Cardiac septum (tissue), 1 donor: ENCODE data around the gene TP53I11. TPM values are rescaled to one million over a fixed set of nuclear protein-coding genes. Genes with fewer than 3 reads are reported as not detected.

Experiments used
- DNase-seq: peaks from one replicate; pipeline ENCODE4 v3.0.0-alpha.2; 2020; ENCODE audit warnings: low spot score
- intact Hi-C: fragments of 100-400 bp; cut with DNase I; formaldehyde crosslinking; loops from one replicate; pipeline ENCODE4 v1.14.0; 2022
- total RNA-seq: library from RNA; stranded (reverse); fragmentation: NEBNext Ultra II Directional; extraction: Animal tissue kit (Norgen Biotek cat#: 25700); gene quantifications from one replicate; pipeline ENCODE4 v1.2.1, GENCODE V29; 2021
- donor health status: DM: no; HTN: no; CAD: no.

Gene TP53I11
- total RNA-seq, 1 donor from 2014 or later = 38.4 TPM

DNA sequence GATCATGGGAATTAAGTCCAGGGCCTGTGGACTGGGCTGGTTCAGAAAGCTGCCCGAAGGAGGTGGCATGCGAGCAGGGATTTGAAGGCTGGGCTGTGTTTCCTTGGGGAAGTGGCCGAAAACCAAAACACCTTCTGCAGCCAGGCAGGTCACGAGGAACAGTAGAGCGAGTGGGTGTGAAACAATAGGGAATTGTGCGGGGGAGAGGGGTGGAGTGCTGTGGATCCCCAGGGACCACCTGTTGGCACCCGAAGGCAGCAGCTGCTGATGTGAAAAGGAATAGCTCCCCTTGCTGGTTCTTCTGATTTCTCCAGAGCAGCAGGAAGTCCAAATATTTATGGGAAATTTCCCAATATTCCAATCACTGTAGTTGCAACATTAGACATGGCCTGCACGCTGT, 24.6 kb downstream of the TP53I11 start:
- intact Hi-C loops = no loop called here
- DNase-seq = no peak

DNA sequence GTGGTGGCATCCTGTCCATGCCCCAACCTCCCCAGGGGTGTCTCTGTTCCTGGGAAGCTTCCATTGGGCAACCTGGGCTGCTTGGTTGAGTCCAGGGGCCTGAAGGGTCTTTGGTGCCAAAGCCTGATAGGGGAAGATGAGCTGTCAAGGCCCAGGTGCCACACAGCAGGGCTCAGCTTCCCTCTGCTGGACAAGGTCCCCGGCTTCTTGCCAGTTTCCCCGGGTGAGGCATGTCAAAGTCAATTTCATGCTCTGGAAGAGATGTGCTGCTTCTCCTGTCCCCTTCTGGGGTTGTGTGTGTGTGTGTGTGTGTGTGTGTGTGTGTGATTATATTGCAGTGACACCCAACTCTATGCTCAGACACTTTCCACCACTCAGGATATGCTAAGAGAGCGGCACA, 26.9 kb downstream of the TP53I11 start:
- intact Hi-C loops = no loop called here
- no peak for DNase-seq

GRCh38 chr11:44923115-44923514, 27.6 kb downstream of the TP53I11 start:
- intact Hi-C loops = no loop called here
- DNase-seq = no peak

DNA sequence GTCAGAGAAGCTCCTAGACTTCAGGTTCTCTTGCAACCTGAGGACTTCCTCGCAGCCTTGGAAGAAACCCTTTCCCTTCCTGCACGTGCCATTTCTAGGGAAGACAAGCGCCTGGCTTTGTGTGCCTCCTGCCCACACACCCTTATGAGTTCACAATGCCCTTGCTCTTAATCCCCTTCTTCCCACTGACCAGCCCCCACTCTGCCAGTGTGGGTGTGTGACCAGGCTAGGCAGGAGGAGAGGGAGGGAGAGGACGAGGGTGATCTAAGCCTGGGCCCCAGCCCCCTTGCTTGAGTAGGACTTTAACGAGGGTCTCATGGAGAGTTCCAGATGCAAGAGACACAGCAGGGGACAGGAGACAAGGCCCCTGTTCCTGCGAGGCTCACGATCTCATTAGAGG, 30.2 kb downstream of the TP53I11 start:
- intact Hi-C loops = no loop called here
- no peak for DNase-seq

GRCh38 chr11:44917741-44918140, 32.9 kb downstream of the TP53I11 start:
- DNase-seq = no peak
- intact Hi-C loops = no loop called here

DNA sequence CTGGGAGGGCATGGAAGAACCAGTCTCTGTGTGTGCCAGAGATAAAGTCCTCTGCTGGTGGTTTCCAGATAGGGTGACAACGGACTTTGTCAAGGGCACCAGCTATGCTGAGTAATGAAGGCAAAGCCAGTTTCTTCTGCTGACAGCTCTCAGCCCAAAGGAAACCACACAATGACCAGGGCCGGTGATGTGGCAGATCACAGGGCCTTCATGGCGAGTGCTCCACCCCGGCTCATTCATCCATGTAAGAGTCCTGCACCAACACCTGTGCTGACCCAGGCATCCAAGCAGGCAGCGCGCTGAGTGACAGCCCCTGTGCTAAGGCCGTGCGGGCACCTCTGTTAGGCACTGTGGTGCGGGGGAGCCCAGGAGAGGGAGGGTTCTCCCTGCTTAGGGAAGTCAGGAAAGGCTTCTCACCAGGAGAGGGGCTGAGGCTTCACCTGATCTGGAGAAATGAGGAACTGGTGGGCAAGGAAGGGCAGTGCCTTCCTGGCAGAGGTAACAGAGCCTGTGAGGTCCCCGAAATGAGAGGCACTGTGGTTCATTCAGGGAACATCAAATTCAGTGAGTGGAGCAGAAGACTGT, 33.8 kb downstream of the TP53I11 start:
- intact Hi-C loops = no loop called here
- DNase-seq = no peak

DNA sequence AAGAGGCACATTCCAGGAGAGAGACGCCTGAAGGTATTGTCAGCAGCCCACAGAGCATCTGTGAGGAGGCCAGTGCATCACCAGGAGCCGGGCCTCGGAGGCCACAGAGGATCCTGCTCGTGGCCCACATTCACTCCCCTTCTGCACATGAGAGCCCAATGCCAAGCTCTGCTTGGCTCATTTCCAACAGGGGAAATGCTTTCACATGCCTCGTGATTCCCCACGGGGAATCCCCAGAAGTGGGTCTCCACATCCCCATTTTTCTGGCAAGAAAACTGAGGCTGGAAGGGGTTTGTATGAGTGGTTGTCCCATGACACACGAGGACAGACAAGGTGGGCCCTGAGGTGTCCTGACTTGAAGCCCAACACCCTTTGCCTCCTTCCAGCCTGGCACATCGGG, 34.4 kb downstream of the TP53I11 start:
- DNase-seq = no peak
- intact Hi-C loops = no loop called here

DNA sequence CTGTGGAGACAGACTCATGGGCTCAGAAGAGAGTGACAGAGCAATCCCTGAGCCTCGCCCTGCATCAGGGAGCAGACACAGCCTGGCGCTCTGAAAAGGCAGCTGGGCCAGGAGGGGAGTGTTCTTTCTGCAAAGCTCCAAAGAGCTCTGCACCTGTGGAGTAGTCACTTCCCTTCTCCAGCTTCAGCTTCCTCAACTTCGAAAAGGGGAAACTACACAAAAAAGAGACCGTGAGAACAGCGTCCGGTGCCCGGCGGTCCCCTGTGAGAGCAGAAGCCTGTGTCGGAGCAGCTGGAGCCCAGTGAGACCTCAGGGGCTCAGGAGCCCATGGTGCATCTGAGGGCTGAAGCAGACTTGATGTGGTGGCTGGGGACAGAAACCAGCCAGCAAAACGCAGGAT, 35.1 kb downstream of the TP53I11 start:
- DNase-seq = no peak
- intact Hi-C loops = no loop called here

DNA sequence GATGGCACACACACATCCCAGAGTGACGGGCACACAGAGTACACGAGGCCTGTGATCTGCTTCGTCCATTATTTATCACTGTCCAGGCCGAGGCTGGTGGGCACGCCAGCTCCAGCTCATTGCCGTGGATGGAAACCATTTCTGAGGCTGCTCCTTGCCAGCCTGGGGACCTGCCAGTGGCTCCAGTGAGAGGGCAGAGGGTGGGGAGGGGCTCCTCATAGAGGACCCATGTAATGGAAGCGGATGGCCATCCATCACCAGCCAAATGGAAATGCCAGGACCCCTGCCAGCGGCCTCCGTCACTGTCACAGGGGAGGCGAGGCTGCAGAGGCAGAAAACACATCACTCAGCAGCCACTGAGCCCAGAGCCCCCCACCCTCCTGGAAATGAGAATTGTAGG, 35.7 kb downstream of the TP53I11 start:
- intact Hi-C loops = no loop called here
- DNase-seq = no peak

DNA sequence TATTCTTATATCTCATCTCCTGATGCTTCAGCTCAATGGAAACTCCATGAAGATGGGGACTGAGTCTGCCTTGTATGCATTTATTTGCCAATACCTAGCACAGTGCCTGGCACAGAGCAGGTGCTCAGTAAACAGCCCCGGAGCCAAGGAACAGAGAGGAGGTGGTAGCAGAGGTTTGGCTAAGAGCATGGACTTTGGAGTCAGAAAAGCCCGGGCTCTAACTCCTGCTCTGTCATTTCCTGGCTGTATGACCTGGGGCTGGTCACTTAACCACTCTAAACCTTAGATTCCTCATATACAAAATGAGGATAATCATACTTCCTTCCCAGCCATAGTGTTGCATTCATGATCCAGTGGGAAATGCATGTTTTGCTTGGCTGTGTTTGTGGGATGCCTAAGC, 36.6 kb downstream of the TP53I11 start:
- intact Hi-C loops = loop anchor here (5.0 kb wide), 1 partner anchor 352 kb away; no protein-coding TSS in a partner anchor
- no peak for DNase-seq

DNA sequence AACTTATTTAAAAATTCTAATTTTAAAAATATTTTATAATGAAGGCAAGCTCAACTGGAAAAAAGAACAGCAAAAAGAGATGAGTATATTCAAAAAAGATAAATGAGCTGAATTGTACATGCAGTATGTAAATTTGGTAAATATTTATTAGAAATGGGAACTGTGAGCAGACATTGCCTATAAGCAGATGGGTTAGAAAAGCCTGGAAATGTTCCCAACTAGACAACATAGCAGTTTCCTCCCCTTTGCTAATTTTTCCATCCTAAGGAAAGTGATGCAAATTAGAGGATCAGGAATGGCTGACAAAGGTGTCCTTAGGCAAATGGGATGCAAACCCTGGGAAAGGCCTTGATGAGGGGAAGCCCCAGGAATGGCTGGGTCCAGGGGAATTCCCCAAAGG, 37.2 kb downstream of the TP53I11 start:
- intact Hi-C loops = loop anchor here (5.0 kb wide), 1 partner anchor 351 kb away; no protein-coding TSS in a partner anchor
- no peak for DNase-seq

DNA sequence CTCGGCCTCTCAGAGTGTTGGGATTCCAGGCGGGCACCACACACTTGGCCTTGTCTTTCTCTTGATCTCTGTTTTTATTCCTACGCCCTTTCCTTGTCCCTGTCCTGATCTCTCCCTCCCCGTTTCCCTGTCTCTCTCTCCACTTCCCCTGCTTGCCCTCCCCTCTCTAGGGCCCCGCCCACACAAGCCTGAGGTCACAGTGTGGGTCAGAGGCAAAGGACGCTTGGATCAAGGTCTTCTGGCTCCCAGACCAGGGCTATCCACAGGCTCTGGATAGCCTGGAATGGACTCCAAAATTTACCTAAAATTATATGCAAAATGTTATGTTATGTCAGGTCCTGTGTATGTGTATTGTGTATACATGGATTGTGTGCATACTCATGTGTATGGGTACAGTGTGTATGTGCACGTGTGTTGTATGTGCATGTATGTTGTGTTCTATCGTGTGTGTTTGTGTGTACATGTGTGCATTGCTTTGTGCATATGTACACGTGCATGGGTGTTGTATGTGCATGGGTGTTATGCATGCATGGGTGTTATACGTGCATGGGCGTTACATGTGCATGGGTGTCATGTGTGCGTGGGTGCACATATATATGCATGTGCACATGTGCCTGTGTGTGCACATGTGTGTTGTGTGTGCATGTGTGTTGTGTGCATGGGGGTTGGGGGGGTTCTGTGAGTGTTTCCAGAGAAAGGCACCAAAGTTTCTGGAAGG, 38.3 kb downstream of the TP53I11 start:
- intact Hi-C loops = loop anchor here (5.0 kb wide), 1 partner anchor 350 kb away; no protein-coding TSS in a partner anchor
- no peak for DNase-seq

DNA sequence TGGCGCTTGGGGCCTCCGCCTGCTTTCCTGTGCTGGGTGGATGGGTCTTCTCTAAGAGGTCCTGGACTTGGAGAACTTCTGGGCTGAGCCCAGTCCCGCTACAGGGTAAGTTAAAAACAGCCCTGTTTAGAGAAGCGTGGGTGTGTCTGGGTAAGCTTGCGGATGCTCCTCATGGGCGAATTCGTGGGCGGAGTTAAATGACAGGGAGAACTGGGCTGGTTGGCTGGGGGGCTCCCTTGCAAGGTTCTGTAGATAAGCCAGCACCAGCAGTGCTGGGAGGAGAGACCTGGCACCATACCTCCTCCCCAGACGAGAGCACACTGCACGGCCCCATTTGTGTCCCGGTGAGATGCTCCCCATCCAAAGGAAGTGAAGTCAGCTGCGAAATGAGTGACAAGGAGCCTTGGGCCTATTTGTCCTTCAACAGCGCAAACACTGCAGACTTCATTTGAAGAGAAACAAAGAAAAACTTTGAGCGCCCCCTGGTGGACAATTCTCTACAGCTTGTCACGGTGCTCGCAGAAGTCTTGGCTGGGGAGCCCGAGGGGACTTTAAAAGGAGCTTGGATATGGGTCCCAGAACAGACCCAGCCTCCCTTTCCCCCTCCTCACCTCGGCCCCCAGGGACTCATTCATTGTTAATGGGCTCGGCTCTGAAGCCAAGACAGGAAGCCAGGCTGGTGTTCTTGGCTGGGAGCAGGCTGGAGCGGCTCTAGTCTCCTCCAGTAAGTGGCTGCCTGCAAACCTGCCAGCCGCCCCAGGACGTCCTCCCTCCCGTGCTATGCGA, 39.5 kb downstream of the TP53I11 start:
- DNase-seq = peak; percentile 84
- intact Hi-C loops = loop anchor here (1.0 to 5.0 kb wide), 3 partner anchors 184 to 349 kb away; no protein-coding TSS in a partner anchor

GRCh38 chr11:44910591-44910990, 40.1 kb downstream of the TP53I11 start:
- intact Hi-C loops = loop anchor here (5.0 kb wide), 1 partner anchor 348 kb away; no protein-coding TSS in a partner anchor
- DNase-seq = no peak

GRCh38 chr11:44909557-44909956, 41.1 kb downstream of the TP53I11 start:
- intact Hi-C loops = no loop called here
- no peak for DNase-seq

- intact Hi-C loops = no loop called here
- no peak for DNase-seq
Observed at GRCh38 chr11:44906649-44907048, 44.0 kb downstream of the TP53I11 start.

DNA sequence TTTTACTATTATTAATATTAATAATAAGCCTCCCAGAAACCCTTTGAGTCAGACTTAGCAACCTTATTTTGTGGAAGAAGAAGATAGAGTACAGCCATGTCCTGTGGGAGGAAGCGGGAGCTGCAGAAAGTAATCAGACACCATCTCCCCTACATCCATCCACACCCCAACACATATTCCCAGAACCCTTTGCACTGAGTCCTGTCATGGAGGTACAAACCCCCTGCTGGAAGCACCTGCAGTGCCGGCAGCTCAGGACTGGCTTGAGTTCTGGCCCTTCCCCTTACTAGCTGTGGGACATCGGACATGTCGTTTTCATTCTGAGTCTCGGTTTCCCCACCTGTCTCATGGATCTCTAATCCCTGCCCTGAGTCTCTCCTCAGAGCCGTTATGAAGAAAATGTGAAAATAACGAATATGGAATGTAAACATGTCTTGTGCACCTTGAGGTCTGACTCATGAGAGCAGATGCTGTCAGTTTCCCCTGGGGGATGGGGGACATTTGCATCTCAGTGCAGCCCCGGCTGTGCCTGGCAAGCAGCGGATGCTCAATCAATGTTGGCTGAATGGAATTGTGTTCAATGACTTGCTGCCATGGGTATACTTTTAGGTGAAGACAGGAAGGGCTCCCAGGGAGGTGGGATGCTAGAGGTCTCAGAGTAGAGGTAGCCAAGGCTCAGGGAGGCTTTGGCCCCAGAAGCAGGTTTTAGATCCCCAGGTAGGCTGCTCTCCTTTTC, 45.4 kb downstream of the TP53I11 start:
- DNase-seq = no peak
- intact Hi-C loops = no loop called here

- no peak for DNase-seq
- intact Hi-C loops = no loop called here
Observed at GRCh38 chr11:44904261-44905020, 46.2 kb downstream of the TP53I11 start.

GRCh38 chr11:44903518-44903917, 47.2 kb downstream of the TP53I11 start:
- intact Hi-C loops = no loop called here
- no peak for DNase-seq
